Measurements from ENCODE around the gene ZBTB32. TPM values are rescaled to one million over a fixed set of nuclear protein-coding genes. Genes with fewer than 3 reads are reported as not detected.
A peak's percentile ranks its signal among the peaks of the same experiment; 100 is the strongest.

The ZBTB32 gene
- total and polyA plus RNA-seq, 3 donors from 2014 or later: 26.1 to 125 (median 32.5) TPM

GRCh38 chr19:35693835-35694599 lies 10.3 kb upstream of the ZBTB32 start:
- Histone ChIP-seq H3K36me3 (ENCODE audit: low read depth, missing control alignments) (no peaks in the 10 kb centered on the region), H3K4me1 (no peaks in the 10 kb centered on the region), H3K9me3 (no peaks in the 10 kb centered on the region), H3K27ac (no peak overlapping the region), H3K27me3 (no peaks in the 10 kb centered on the region), H3K4me3 (no peak overlapping the region)
- no peak for TF ChIP-seq POLR2A (IDR thresholded peaks at IDR 0.05)
- peak; percentile 85 to 89 (median 86) for TF ChIP-seq CTCF (IDR thresholded peaks at IDR 0.05)
- DNase-seq: peak; percentile 91
- intact Hi-C loops (cut with DNase I; ENCODE audit: low total_unique reads): no loop called here
- 48 to 51% methylated on average over 8 of the region's 8 CpGs for WGBS, 2 donors

- TF ChIP-seq POLR2A (IDR thresholded peaks at IDR 0.05): no peak
- no peak for TF ChIP-seq CTCF (IDR thresholded peaks at IDR 0.05)
- no peak for DNase-seq
- Histone ChIP-seq H3K4me3 (no peak overlapping the region), H3K27me3 (no peaks in the 10 kb centered on the region), H3K36me3 (ENCODE audit: low read depth, missing control alignments) (no peaks in the 10 kb centered on the region), H3K27ac (no peak overlapping the region), H3K9me3 (no peaks in the 10 kb centered on the region), H3K4me1 (no peaks in the 10 kb centered on the region)
- intact Hi-C loops (cut with DNase I; ENCODE audit: low total_unique reads): no loop called here
- 77 to 80% methylated on average over 2 of the region's 2 CpGs for WGBS, 2 donors
Measured at GRCh38 chr19:35695895-35696422, 8.4 kb upstream of the ZBTB32 start.

- TF ChIP-seq POLR2A (IDR thresholded peaks at IDR 0.05) (no peak), CTCF (IDR thresholded peaks at IDR 0.05) (no peak)
- H3K4me3 ChIP-seq: no peak overlapping the region
- H3K4me1 ChIP-seq: no peaks in the 10 kb centered on the region
- H3K36me3 ChIP-seq (ENCODE audit: low read depth, missing control alignments): no peaks in the 10 kb centered on the region
- WGBS, 2 donors: 77 to 83% methylated on average over 3 to 4 of the region's 4 CpGs
- intact Hi-C loops (cut with DNase I; ENCODE audit: low total_unique reads): no loop called here
- H3K27me3 ChIP-seq: no peaks in the 10 kb centered on the region
- no peak overlapping the region for H3K27ac ChIP-seq
- DNase-seq: no peak
- H3K9me3 ChIP-seq: no peaks in the 10 kb centered on the region
Measured at GRCh38 chr19:35696835-35697234, 7.5 kb upstream of the ZBTB32 start.

- Histone ChIP-seq H3K27me3 (no peaks in the 10 kb centered on the region), H3K36me3 (ENCODE audit: low read depth, missing control alignments) (no peaks in the 10 kb centered on the region), H3K27ac (no peak overlapping the region), H3K4me3 (peak overlapping the region; percentile 27 to 47), H3K4me1 (peaks cover 5% of the 10 kb centered on the region), H3K9me3 (no peaks in the 10 kb centered on the region)
- intact Hi-C loops (cut with DNase I; ENCODE audit: low total_unique reads): no loop called here
- TF ChIP-seq POLR2A (IDR thresholded peaks at IDR 0.05): no peak
- TF ChIP-seq CTCF (IDR thresholded peaks at IDR 0.05): no peak
- peak; percentile 99 for DNase-seq
- 0% methylated on average over 29 to 49 of the region's 50 CpGs for WGBS, 2 donors
Measured at GRCh38 chr19:35702223-35703012, 1.9 kb upstream of the ZBTB32 start.
